HL-60/S4 treated with phorbol 12-myristate 13-acetate at 8.2 ng/mL for 4 days and 3 days (cell line): ENCODE data around the gene ZNF618.

ENCODE experiments used
- in situ Hi-C: fragments of 300-500 bp; cut with MboI; formaldehyde crosslinking; loops from 2 replicates; pipeline ENCODE4 v1.15.0; 2022; ENCODE audit warnings: low sequenced_read_pairs

Gene ZNF618

GRCh38 chr9:113954591-113954990 is 78.5 kb downstream of the ZNF618 start:
- in situ Hi-C loops = no loop called here

DNA sequence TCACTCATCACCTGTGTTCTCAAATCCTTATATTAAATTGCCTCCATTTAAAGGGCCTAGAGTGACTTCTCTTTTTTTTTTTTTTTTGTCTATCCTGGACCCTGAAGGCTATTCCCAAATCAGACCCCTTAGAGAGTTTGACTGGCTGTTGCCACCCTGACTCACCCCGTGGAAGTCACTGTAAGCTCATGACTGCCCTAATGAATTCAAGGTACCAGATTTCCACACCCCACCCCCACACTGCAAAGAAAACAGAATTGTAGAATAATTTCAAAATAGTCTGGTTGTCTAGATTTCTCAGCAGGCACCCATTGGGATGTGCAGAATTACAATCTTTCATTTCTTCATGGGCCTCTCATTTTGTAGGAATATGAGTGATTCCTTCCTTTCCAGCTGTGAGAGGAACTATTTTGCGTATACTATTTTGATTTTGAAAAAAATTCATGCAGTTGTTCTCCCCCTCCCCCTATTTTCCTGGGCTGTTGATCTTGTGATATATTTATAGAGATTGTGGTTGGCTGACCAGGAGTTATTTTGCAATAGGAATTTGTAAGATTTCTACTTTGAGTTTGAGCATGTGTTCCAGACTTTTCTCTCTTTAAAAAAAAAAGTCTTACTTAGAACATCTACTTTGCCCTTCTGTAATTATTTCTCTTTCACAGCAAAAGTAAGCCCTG is 79.1 kb downstream of the ZNF618 start:
- in situ Hi-C loops = no loop called here

DNA sequence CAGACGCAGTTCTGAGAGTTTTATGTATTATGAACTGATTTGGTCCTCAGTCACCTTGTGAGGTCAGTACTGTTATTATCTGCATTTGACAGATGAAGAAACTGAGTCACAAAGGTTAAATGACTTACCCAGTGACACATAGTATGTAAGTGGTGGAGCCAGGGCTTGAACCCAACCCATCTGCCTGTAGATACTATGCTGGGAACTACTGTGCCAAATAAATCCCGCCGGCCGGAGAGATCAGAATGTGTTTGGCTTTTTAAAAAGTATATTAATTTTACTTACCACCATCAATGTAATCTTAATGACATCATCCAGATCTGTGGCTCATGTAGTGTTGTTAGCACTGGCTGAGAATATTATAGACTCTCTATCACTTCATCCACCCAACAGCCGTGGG is 80.8 kb downstream of the ZNF618 start:
- in situ Hi-C loops = no loop called here

DNA sequence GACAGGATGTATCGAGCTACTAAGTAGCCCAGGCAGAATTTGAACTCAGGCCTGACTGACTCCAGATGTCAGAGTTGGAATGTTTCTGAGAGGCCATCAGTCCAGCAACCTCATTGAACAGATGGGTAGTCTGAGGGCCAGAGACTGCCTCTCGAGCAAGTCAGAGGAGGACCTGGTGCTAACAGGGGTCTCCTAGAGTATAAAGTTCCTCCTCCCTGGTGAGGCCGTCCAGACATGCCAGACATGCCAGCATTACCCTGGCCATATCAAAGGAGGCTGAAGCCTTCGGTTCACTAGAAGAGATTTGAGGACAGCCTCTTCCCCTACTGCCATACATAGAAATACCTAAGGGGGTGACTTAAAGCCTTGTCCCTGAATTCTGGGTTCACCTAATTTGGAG is 81.2 kb downstream of the ZNF618 start:
- in situ Hi-C loops = no loop called here

- in situ Hi-C loops = no loop called here
Measured at GRCh38 chr9:113957821-113958341, 81.8 kb downstream of the ZNF618 start.

DNA sequence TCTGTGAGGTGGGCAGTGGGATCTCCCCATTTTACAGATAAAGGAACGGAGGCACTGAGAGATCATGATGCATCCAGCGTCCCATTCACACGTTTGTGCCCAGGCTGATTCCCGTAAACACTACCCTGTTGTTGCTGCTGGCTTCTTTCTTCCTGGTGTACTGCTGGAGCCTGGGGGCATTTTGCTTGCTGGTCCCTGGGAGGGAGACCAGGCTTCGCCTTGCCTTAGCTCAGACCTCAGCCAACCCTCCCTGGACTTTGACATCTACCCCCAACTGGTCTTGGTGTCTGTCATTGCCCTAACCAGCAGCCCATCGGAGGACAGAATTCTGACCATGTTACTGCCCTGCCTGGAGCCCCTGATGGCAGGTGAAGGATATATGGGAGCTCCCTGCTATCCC is 82.4 kb downstream of the ZNF618 start:
- in situ Hi-C loops = no loop called here

- in situ Hi-C loops = no loop called here
Measured at GRCh38 chr9:113960768-113961167, 84.7 kb downstream of the ZNF618 start.

GRCh38 chr9:113962396-113962795 is 86.3 kb downstream of the ZNF618 start:
- in situ Hi-C loops = no loop called here

DNA sequence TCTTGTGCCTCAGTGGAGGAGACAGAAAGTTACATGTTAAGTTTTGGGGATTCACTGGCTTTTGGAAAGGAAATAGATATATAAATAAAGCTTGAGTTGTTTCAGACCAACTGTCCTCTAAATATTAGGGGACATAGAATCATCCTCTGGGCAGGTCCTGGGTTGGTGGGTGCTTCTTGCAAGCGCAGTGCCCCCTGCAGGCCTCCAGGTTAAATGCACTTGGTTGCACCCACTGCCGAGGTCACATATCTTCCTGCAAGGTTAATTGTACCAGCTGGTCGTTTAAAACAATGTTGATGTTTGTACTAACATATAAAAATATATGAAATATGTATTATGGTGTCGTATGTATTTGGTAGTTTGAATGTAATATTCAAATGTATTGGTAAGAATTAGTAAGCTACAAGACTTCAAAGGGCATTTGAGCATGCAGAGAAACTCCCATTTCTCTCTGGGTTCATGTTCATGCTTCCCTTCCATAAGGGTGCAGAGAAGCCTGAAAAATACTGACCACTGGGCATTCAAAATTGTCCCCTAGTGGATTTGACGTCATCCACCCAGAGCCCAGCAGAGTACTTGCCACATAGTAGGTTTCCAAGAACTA is 87.0 kb downstream of the ZNF618 start:
- in situ Hi-C loops = no loop called here

DNA sequence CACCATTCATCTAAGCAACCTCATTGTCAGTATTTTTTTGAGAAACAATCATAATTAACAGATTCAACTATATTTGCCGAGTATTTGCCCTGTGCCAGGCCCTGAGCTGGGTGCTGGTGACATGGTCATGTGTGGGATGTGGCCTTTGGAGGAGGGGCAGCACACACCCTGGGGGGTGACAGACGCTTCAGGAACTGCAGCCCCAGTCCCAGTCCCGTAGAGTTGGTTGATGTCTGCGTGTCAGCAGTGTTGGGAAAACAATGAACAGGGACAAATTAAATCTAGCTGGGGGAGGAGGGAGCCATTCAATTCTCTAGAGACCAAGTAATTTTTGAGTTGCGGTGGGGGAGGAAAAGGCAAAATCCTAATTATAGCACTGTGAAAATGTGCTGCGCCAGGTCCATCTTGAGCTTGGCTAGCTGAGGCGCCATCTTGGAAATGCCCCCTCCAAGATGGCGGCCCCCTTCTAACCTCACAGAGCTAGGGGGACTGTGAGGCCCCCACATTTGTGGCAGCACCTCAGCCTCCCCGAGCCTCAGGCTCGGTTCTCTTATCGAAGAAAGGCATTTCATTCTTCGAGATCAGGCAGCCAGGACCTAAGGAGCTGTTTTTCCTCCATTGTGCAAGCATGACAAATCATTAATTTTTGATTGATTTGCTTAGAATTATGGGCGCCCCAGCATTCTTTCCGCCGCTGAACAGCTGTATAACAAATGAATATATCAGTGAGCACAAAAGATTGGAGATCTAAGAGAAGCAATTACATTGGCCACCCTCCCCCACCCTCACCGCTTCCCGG is 87.8 kb downstream of the ZNF618 start:
- in situ Hi-C loops = no loop called here

DNA sequence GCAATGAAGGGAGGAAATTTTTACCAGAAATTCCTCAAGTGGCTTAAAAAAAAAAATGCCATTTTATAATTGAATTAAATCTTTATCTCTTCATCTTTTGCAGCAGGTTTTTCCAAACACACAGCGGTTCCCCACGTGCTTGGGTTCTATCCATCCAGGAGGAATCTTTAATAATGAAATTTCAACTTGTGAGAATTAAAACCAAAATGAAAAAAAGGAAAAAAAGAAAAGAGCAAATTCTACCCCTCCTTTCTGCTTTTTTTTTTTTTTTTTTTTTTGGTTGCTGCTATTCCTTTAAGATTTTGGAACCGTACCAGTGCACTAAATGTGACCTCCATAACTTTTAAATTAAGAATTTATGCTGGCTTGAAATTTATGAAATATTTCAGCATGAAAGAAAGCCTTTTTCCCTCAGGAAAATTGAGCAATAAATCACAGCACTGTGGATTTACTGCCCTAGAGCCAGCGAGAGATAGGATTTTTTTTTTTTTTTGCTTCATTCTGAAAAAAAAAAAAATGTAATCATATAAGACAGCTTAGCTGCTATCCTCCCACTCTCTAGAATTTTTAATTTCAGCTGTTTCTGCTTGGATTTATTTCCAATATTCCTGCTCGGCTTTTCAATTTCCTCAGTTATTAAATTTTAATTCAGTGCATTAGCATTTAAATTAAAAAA is 88.5 kb downstream of the ZNF618 start:
- in situ Hi-C loops = no loop called here

DNA sequence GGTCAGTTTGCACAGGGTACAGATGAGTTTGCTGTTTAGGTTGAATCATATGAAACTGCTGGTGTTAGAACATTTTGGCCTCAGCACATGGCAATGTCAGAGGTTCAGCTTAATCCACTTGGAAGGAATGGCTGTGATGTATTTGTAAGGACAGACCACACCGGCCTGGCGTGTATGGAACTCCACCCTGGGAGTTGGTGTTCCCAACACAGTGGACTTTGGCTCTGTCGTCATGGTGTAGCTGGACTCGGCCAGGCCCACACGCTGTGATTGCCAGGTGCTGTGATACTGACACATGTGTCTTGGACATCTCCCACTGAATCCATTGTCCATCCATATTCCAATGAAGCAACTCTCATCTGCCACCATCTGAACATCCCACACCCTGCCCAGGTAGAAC is 90.3 kb downstream of the ZNF618 start:
- in situ Hi-C loops = no loop called here

DNA sequence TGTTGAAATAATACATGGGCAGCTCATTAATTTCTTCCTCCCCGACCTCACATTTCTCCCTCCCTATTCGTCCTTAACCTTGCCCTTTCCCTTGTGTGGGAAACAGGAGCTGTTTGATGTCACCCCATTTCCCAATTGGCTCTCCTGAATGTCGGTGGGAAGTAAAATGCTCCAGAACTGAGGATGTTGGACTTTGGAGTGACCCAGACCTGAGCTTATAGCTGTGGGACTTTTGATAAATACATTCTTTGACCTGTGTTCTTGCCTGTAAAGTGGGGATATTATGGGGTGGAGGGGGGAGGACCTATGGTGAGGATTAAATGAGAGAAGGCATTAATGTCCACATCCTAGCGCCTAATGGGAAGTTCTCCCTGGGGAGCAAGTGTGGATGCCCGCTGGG is 91.3 kb downstream of the ZNF618 start:
- in situ Hi-C loops = no loop called here

- in situ Hi-C loops = no loop called here
Measured at GRCh38 chr9:113969343-113969742, 93.2 kb downstream of the ZNF618 start.

DNA sequence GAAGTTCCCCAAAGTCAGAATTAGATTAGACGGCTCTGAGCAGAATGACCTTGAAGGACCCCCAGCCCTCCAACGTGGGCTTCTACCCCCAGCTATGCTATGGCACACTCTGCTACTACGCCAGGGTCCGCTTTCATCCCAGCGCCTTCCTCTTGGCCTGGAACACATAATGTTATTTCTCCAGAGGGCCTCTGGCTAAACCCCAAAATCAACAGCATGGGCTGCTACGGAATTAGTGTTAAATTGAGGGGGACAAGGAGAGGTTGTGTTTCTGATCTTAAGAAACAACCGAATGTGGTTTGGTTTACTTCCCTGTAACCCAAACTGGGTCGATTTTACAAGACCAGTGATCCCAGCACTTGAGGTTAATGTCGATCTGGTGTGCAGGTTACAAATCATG is 97.1 kb downstream of the ZNF618 start:
- in situ Hi-C loops = no loop called here

- in situ Hi-C loops = no loop called here
Measured at GRCh38 chr9:113973963-113974413, 97.9 kb downstream of the ZNF618 start.

DNA sequence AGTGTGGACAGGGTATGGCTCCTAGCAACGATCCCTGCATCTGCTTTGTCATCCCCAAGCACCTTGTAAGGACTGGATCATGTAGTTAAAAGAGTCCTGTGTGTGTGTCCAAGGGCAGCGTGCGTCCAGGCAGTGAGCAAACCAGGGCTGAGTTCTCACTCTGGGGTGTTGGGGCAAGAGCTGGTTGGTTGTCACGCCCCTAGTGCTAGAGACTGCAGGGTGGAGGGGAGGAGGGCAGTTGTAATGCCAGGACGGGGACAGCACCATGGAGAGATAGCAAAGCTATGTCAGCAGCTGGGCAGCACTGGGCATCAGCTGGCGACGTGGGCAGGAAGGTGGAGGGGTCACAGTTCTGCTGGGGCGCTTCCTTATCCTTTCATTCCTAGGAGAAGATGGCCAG is 100.8 kb downstream of the ZNF618 start:
- in situ Hi-C loops = no loop called here

DNA sequence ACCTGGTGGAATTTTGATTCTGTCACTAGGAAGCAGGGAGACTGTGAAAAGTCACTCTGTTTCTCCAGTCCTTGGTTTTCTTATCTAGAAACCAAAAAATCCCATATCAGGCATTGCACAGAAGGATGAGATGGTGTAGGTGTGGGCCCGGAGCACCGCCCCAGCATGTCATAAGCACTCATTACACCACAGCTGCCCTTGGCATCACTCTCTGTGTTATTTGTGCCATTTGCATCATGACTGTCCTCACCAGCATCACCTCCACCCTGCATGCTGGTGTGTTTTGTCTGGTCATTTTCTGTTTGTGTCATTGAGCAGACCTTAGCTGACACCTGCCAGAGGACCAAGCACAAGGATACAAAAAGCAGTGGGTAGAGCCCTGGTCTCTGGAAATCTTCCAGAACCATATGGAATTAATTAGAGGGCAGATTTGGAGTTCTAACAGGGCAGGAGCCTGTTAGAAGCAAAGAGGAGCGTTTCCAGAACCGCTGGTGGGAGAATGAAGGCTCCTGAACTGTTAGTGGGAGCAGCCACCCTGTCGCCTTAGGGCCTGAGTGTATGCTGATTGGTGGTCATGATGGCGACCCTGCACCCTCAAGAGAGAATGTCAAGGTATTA is 102.7 kb downstream of the ZNF618 start:
- in situ Hi-C loops = no loop called here

DNA sequence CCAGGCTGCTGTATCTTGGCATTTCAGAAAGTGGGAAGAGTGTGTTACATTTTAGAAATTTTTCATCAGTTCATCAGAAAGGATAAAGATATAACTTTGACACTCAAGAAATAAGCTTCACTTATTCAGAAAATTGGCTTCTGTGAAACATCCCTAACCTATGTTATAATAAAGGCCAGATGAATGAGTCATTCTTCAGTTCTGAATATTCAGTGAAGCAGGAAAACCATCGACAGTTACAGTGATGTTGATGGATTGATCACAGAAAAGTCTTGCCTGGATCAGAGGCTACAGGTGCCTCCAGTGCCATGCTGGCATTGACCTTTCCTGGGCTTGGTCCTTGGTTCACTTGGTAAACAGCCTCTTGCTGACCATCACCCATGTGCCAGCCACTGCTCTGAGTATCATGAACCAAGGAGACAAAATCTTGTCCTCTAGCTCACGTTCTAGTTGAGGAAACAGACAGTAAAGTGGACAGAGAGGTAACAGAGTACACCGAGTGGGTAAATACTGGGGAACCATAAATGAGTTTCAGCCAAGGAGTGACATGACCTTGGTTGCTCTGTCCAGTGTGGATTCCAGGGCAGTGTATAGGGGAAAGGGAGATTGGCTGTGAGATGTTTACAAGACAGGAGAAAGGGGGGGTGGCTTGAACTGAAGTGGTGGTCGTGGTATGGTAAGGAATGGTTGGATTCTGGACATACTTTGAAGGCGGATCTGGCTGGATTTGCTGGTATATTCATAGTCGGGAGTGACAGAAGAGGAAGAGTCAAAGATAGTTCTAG is 103.4 kb downstream of the ZNF618 start:
- in situ Hi-C loops = no loop called here
